ENCODE measurements around the gene DDO.
"Not testable (repeated sequence)": the region's sequence is repeated elsewhere in the genome, so short reads cannot be mapped to it uniquely, and the experiment has no call there.

Gene DDO

DNA sequence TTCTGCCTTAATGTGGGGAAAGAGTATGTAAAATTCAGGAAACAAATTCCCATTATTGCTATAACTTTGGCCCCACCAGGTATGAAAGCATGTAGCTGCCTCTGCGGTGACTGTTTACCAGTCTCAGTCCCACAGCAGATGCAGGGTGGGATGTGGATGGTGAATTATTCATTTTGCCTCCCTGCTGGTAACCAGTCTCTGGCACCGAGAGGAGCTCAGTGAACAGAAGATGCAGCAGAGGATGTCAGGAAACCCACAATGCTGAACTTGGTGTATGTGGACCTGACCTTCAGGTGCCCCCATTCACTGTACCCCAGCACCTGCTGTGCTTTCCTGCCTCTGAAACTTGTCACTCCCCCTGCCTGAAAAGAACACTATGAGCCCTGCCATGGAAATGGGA, 48.4 kb downstream of the DDO start:
- no peak for DNase-seq (ENCODE audit: low spot score)

DNA sequence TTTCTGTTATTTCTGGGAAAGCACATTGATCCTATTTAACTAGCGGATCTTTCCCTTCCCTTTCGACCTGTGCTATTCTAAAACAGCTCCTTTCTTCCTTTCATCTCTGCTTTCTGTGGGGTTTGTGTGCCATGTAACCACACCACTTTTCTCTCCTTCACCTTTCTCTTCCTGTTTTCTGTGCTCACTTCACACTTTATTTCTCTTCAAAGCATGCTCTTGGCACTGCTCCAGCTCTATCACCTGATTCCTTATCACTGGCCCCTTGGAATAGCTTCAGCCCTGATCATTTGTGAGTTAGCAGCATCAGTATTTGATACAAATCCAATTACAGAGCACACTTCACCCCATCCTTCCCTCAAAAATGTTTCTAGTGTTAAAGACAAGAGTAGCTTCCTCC, 49.1 kb downstream of the DDO start:
- no peak for DNase-seq (ENCODE audit: low spot score)

DNA sequence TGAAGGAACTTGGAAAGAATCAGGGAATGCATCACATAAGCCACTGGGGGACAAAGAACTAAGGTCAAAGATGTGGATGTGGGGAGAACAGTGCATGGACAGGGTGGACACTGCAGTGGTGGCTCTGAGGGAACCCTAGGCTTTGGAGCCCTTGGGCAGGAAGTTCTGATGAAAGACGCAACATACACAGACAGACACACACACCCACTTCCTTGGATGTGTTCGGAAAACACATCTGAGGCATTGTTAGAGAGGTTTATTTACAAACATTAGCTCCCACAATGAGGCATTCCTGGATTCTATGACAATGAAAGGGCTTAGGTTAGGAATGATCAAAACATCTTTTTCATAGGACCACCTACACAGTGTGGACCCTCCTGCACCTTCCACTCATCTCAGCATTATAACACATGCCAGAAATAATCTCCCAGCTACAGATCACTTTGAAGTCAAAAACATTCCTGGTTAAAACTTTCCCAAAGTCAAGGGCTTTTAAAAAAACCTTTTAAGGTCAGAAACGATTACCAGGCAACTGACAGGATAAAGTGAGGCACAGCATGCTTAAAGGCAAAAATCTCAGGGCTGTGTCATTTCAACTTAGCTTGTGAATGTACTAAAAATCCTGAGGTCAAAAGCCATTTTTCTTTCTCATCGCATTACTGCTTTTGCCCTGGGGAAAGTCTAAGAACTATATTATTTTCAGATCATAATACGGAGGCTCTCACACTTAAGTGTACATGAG, 50.8 kb downstream of the DDO start:
- no peak for DNase-seq (ENCODE audit: low spot score)

DNA sequence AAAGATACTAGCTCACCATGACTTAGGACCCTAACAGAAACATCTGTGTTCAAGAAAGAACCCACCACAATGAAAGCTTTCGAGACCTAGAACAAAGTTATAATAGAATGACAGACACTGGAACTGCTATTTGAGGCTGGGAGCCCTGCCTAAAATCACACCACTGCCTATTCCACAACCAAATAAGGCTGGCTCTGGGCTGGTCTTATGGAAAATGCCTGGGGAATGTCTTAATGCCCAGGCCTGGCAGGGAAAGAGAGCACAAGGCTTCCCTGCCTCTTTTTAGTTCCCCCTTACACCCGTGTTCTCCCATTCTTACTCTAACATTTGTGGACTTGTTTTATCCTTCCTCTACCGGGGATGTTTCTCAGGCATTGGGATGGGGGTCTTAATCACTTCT, 51.6 kb downstream of the DDO start:
- DNase-seq (ENCODE audit: low spot score): no peak

DNA sequence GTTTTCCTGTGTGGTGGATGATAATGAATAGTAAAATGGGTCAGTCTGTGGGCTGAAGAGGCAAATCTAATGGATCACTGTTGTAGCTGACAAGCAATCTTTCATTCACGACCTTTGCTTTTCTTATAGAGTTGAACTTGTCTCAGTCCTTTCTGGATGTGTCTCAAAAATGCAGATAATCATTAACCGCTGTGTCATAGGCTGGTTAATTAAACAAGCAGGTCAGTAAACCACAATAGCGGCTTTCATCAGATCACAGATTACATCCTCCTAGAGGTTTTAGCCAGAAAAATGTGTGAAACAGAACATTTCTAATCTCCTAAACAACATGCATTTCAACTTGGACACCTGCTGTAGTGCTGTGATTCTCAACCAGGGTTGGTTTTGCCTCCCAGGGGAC, 54.7 kb downstream of the DDO start:
- no peak for DNase-seq (ENCODE audit: low spot score)

DNA sequence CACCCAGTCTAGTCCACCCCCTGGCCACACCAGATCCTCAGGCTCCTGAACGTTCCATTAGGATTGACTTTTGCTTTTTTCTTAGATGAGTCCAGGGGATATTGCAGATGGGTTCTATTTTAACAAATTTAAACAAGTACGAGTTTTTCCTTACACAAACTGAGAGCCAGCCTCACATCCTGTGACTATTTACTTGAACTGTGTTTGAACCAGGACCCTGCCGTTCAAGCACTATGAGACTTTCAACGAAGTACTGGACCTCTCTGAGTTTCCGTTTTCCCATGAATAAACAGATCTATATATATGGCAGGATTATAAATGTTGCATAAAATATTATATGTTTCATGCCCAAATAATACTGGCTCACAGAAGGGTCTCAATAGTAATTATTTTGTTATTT, 55.8 kb downstream of the DDO start:
- DNase-seq (ENCODE audit: low spot score): no peak

DNA sequence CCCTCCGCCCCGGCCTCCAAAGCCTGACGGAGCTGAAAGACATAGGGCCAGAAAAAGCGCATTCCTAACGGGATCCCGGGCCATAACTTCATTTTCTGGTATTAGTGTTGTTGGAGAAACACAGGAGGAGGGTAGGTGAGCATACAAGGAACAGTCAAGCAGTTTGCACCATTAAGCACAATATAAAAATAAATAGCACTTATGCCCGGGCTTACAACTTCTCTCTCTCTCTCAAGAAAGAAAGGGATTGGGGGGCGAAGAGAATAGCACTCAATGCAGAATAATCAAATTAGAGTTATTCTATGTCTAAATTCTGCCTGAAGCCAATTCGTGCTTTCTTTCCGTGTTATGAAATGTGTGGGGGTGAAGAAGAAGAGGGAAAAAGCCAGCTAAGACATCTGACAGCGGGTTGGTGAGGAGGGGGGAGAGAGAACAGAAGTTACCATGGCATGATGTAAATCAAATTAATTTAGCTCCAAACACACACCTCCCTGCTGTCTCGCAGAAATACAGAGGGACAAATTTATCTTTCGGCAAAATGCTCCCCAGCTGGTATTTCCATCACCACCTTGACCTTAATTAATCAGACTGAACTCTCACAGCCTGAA, 56.7 kb downstream of the DDO start:
- peak; percentile 49 for DNase-seq (ENCODE audit: low spot score)

DNA sequence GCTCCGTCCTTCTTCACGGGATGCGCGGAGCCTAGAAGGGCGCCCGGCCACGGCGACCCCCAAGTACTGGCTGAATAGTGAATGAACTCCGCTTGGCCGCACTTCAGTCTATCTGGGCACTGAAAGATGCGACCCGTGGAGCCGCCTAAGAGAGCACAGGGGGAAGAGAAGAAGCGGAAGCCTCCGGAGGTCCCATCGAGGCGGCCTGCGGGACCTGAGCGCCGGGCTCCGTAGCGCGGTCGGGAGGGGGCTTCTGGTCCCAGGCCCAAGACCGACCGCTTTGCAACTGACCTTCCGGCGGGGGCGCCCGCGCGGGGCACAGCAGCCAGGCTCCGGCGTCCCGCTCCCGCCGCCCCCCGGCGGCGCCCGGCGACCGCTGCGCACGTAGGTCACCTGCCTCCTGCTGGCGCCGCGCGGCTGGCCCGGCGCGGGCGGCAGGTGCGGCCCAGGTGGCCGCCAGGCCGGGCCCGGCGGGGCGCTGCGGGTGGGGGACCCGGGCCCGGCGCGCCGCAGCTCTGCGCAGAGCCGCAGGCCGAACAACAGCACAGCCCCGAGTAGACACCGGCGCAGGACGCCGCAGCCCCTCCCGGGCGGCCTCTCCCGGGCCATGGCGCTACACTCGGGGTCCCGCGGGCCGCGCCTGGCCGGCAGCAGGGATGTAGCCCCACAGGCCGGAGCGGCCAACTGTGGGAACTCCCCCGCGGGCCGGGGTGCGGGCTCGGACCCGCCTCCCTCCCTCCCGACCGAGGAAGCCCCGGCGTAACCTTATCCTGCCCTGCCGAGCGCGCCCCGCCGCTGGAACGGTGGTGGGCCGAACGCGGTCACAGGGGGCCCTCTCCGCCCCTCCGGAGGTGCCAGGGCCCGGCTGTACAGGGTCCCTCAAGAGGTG, 57.5 kb downstream of the DDO start, which contains the start of gene METTL24:
Gene METTL24 (minus strand): TSS at position 686 of the 889 bp plus-strand sequence. CDS start 77 bp downstream, at position 609.
- DNase-seq (ENCODE audit: low spot score): peak; percentile 43

DNA sequence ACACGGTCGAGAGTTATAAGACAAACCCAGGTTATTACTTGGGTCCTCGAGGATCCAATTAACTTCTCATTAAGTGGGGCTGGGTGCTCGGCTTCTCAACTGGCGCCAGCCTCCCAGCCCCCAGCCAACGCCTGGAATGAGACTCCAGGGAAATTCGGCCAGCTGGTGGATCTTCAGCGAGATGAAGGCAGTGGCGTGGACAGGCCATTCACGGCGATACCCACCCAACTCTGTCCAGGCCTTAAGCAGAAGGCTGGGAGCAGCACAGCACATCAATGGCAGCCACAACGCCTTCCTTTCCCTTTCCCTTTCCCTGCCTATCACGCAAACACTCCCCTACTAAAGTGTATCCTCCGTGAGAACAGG, 58.1 kb downstream of the DDO start:
- peak; percentile 60 for DNase-seq (ENCODE audit: low spot score)

DNA sequence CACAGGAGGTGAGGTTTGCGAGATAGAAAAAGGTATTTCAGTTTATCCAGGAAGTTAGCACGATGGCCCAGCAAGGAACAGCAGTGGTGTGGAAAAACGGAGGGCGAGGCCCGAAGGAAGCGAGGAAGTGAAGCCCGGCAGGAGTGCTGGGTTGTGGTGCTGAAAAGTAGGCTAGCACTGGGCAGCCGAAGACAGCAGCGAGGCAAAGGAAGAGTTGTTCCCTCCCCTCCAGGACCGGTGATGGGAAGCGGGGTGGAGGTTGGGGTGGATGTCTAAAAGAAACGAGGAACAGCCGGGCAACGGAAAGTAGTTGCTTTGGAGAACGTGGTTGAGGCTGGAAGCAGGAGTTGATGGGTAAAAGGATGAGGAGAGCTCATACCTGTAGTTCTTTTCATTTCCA, 58.6 kb downstream of the DDO start:
- DNase-seq (ENCODE audit: low spot score): no peak

DNA sequence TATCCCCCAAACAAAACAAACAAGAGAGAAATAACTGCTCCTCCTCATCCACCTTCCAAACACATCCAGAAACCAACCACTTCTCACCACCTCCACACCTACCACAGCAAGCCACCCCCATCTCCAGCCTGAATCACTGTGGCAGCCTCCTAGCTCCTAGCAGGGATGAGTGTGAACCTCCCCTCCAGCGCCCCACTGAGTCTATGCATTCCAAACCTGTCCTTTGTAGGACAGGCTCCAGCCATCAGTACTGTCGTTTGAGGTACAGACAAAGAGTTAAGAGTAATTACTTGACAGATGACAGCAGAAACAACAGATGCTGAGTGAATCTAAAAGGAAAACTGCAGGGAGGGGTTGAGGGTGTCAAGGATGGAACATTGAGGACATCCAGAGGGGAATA, 59.6 kb downstream of the DDO start:
- peak; percentile 27 for DNase-seq (ENCODE audit: low spot score)

DNA sequence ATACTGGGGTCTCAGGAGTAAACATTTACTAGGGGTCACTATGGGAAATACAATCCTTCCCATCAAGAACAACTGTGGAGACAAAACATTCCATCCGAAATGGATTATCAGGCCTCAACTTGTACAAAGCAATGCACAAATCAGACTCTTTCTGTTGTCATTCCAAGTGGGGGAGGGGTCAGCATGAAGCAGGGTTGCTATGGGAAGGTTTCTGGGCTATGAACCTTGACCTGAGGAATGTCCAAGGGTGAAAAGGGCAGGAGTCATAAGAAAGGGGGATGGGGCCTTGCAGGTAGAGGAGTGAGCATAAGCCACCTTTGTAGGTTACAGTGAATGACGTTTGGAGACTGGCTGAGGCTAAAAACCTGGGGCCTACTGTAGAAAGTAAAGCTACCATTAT, 60.4 kb downstream of the DDO start:
- peak; percentile 34 for DNase-seq (ENCODE audit: low spot score)

DNA sequence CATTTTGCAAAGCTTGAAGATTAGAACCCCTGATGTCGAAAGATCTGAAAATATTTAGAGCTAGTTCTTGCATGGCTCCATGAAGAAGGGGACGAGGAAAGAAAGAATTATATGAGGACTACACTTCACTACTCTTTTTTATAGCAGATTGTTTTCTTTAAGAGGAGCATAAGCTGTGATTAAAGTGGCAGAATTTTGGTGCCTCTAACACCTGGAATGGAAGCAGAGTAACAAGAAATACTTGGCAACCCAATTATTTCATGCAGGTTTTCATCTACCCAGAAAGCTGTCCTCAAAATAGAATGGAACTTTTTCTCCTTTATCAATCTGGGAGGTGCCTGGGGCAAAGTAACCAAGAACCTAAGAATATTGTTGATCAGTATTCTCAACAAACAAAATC, 61.2 kb downstream of the DDO start:
- no peak for DNase-seq (ENCODE audit: low spot score)

DNA sequence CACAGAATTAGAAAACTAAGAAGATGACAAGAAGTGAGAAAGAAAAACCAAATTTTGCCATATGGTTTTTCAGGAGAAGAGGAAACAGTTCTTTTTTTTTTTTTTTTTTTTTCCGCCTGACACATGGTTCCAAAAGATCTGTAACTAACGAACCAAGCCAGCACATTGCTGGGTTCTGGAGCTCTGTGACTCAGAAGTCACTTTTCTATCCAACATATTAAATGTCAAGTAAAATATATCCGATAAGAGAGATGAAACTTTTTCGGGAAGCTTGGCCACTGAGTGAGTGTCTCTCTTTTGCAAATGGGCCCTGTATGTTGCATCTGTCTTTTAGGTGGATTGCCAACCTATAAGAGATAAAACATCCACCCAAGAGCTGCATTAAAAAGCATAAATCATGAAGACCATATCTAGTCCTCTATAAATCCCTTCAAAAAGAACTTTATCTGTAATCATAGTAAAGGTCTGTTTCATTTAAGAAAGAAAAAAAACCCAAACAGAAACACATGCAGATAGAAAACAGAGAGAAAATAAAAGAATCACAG, 61.8 kb downstream of the DDO start:
- DNase-seq (ENCODE audit: low spot score): no peak

DNA sequence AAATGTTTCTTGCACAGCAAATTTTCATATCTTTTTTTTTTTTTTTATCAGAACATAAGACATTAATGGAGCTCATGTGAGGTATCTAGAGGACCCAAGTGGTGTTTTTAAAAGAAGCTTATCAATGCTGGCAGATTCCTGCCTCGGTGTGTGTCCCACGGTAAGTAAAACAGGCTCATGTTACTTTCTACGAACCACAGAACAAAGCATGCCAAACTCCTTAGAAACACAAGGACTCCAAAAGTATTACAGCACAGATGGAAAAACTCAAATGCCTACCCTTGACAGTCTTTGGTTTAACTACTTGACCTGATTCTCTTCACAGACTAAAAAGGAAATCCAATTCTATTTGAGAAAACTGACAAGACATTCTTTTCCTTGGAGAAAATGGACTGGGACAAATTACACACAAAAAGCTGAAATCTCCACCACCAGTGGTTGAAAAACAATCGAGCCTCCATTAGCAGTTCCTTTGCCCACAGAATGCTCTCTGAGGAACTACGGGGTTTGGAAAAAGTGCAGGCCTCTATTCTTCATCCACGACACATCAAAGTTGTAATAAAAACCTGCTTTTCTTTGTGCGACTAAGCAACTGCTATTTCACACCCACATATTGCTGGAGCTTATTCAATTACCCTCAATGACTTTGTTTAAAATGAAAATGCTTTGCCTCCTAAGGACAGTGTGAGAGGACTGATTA, 62.7 kb downstream of the DDO start:
- no peak for DNase-seq (ENCODE audit: low spot score)

DNA sequence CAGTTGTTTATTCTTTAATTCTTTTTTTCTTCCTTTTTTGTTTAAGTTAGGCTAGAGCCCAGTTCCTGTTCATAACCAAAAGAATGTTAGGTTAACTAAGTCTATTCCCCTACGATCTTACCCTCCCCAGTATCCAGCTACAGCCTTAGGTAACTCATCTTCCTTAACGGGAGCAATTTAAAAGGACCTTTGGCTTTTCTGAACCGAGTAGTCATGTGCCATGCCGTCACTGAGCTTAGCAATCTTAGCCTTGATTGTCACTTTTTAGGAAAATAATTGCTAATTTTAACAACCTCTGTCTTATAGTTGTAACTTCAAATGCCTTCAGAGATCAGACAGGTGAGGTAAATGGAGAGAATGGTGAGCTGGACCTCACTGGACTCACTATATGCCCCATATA, 63.4 kb downstream of the DDO start:
- no peak for DNase-seq (ENCODE audit: low spot score)

DNA sequence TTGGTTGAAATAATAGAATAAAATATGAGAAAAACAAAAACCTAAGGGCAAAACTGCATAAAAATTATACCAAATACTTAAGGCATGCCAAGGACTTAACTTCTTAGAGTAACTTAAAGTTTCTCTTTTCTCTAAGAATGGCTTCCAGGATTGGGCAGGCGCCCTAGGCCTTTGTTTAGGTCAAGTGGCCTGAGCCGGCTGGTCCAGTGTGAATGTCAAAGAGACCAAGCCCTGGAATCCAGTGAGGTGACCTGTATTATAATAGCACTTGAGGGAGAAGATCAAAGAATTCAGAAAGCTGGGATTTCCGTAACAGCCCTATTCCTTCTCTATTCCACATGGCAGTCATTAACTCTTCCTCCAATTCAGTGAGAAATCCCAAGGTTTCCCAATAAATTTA, 63.8 kb downstream of the DDO start:
- no peak for DNase-seq (ENCODE audit: low spot score)

DNA sequence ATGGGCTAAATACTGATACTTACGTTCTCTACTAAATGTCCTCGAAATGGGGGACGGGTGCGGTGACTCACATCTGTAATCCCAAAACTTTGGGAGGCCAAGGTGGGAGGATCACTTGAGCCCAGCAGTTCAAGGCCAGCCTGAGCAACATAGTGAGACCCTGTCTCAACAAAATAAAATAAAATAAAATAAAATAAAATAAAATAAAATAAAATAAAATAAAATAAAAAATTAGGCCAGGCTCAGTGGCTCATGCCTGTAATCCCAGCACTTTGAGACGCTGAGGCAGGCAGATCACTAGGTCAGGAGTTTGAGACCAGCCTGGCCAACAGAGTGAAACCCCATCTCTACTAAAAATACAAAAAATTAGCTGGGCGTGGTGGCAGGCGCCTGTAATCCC, 64.8 kb downstream of the DDO start:
- not testable (repeated sequence) for DNase-seq (ENCODE audit: low spot score)

DNA sequence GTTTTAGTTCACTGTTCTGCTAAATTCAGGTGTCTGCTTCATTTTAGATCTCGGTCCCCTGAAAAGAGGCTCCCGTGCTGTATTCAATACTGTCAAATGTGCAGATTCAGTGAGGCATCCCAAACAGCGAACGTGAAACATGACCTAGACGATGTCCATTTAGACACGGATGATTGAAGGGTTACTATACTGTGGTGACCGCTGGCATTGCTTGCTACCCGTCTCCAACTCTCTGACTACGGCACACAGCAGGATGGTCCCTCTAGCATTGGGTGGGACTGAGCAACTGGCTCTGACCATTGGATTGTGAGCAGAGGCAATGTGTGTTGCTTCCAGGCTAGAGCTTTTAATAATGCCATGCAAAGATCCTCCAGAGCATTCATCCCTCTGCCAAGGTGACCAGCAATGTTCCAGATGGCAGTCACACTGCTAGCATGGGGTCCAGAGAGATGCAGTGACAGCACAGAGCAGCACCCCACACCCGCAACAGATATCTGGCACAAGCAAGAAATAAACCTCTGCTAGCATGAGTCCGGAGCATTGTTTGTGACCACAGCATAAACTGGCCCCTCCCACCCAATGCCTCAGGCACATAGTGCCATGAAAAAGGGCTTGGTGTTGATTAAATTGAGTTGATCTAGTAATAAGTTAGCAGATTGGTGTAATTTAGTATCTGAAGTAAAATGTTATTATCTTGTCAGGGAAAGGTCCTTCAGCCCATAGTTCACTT, 66.2 kb downstream of the DDO start:
- peak; percentile 73 for DNase-seq (ENCODE audit: low spot score)

DNA sequence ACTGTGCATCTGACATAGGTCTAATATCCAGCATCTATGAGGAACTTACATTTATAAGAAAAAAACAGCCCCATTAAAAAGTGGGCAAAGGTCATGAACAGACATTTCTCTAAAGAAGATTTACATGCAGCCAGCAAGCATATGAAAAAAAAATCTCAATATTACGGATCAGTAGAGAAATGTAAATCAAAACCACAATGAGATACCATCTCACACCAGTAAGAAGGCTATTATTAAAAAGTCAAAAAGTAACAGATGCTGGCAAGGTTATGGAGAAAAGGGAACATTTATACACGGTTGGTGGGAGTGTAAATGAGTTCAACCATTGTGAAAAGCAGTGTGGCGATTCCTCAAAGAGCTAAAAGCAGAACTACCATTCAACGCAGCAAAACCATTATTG, 70.3 kb downstream of the DDO start:
- no peak for DNase-seq (ENCODE audit: low spot score)

DNA sequence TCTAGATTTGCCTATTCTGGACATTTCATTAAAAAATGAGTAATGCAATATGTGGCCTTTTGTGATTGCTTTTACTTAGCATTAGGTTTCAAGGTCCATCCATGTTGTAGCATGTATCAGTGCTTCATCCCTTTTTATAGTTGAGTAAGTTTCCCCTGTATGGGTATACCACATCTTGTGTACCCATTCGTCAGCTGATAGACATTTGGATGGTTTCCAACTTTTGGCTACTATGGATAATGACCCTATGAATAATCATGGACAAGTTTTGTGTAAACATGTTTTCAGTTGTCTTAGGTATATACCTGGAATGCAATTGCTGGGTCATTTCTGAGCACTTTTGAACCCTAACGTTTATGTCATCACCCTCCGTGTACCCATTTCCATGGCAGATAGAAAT, 72.6 kb downstream of the DDO start:
- DNase-seq (ENCODE audit: low spot score): no peak

All from cerebellar cortex (tissue), 1 donor.